Stomach (tissue), 4 donors: ENCODE data around the gene KRTAP17-1.

ENCODE experiments used
- CTCF ChIP-seq, 7 experiments: fragments of 450-650 bp in 4 of 7; fragments of 200-600 bp in 3 of 7; sonication (generic) in 3 of 7; IDR thresholded peaks; one replicate each; pipeline ENCODE4 v1.5.1; 2016 to 2019; ENCODE audit warnings: antibody characterized with exemption in 7 of 7, control low read depth in 2 of 7, mild to moderate bottlenecking in 1 of 7
- EP300 ChIP-seq: sonication (generic); formaldehyde crosslinking; IDR thresholded peaks from one replicate; pipeline ENCODE4 v1.6.1; 2017; ENCODE audit warnings: antibody characterized with exemption
- POLR2A ChIP-seq, 4 donors: fragments of 450-650 bp; IDR thresholded peaks; one replicate each; pipeline ENCODE4 v1.6.1; 2016; ENCODE audit warnings: antibody characterized with exemption in 4 of 4, control low read depth in 2 of 4, mild to moderate bottlenecking in 1 of 4, moderate library complexity in 1 of 4
- POLR2AphosphoS5 ChIP-seq, 3 donors: sonication (generic); formaldehyde crosslinking; IDR thresholded peaks; one replicate each; pipeline ENCODE4 v1.6.1; 2016; ENCODE audit warnings: antibody characterized with exemption in 3 of 3

- TF ChIP-seq EP300 = no peak
- no peak for TF ChIP-seq CTCF (IDR thresholded peaks at IDR 0.05)
- TF ChIP-seq POLR2AphosphoS5 (IDR thresholded peaks at IDR 0.05) = no peak
- TF ChIP-seq POLR2A (IDR thresholded peaks at IDR 0.05) = no peak
These were observed 20.2 kb upstream of the KRTAP17-1 start for GRCh38 chr17:41335747-41336146.
